Activated naive CD8-positive, alpha-beta T cell treated with anti-CD3 and anti-CD28 coated beads, Interleukin-2, amount 50 U/mL, for 24 hours (primary cell): ENCODE results near the gene SF1.

Source experiments
- ATAC-seq: fragments of 150-1000 bp; cut with Tn5 transposase; one replicate; pipeline ENCODE4 v1.10.0; 2021
- DNase-seq: peaks from one replicate; pipeline ENCODE4 v3.0.0; 2021
- H3K27ac Mint-ChIP-seq: one replicate; pipeline ENCODE4 v1.8.0; 2021; ENCODE audit warnings: mild to moderate bottlenecking, mixed read lengths
- H3K27me3 Mint-ChIP-seq: one replicate; pipeline ENCODE4 v1.8.0; 2021; ENCODE audit warnings: mixed read lengths
- H3K36me3 Mint-ChIP-seq: one replicate; pipeline ENCODE4 v1.8.0; 2021; ENCODE audit warnings: low read depth, mixed read lengths
- H3K4me1 Mint-ChIP-seq: one replicate; pipeline ENCODE4 v1.8.0; 2021; ENCODE audit warnings: mixed read lengths
- H3K4me3 Mint-ChIP-seq: one replicate; pipeline ENCODE4 v1.8.0; 2021; ENCODE audit warnings: mild to moderate bottlenecking, moderate library complexity, mixed read lengths
- H3K9me3 Mint-ChIP-seq: one replicate; pipeline ENCODE4 v1.8.0; 2021; ENCODE audit warnings: mixed read lengths

The SF1 gene

DNA sequence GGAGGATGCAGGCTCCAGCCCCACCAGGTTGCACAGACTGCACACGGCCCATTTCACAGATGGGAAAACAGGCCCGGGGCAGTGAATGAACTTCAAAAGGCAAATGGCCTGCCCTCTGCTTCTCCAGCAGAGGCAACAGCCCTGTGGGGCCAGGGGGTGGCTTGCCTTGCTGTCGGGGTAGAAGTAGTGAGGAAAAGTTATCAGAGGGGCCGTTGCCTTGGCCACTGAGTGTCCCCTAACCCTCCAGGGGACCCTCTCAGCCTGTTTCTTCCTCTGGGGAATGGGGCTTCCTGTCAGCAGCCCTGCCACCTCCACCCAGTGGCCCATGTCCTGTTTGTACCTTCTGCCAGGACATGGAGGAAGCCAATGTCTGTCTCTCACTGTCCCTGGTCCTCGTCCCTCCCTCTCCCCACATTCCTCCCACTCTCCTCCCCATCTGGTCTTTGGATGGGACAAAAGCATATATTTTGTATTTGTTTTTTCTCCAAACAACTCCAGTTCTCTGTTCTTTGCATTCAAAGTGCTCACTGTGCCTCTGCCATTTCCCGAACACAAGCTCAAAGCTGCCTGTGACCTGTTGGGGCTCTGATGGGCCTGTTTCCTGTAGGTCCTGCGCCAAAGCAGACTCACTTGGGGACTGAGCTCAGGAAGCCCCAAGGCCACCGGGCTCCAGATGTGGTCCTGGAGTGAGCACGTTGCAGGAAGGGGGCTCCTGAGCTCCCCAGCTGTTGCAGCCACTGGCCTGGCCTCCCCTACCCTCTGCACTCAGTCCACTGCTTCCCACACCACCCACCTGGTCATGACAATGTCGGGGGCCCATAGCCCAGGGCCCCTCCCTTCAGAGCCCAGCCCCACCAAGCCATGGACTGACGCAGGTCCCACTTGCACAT is 15.2 kb upstream of the SF1 start:
- Mint-ChIP-seq H3K4me3 (no peak overlapping the region), H3K4me1 (peaks cover 12% of the 10 kb centered on the region), H3K36me3 (peaks cover 1% of the 10 kb centered on the region), H3K9me3 (no peaks in the 10 kb centered on the region), H3K27me3 (no peaks in the 10 kb centered on the region), H3K27ac (peak overlapping the region; percentile 56)
- no peak for DNase-seq
- ATAC-seq = no peak

DNA sequence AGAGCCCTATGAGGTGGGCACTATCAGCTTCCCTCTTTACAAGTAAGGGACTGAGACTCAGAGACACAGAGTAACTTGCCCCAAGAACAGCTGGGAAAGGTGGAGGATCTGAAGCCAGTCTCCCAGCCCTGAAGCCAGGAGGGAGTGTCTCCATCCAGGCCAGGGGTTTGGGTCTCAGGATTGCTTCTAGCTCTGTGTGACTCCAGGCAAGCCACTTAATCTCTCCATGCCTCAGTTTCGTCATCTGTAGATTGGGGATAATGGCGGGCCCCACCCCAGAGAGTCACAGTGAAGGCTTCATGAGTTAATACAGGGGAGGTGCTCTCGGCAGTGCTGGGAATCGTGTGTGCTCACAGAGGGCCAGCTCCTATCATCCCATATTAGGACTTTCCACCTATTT is 14.1 kb upstream of the SF1 start:
- H3K27me3 Mint-ChIP-seq = no peaks in the 10 kb centered on the region
- peaks cover 13% of the 10 kb centered on the region for H3K4me1 Mint-ChIP-seq
- H3K27ac Mint-ChIP-seq = no peak overlapping the region
- peaks cover 1% of the 10 kb centered on the region for H3K36me3 Mint-ChIP-seq
- no peaks in the 10 kb centered on the region for H3K9me3 Mint-ChIP-seq
- DNase-seq (no peak), ATAC-seq (no peak)
- H3K4me3 Mint-ChIP-seq = no peak overlapping the region

DNA sequence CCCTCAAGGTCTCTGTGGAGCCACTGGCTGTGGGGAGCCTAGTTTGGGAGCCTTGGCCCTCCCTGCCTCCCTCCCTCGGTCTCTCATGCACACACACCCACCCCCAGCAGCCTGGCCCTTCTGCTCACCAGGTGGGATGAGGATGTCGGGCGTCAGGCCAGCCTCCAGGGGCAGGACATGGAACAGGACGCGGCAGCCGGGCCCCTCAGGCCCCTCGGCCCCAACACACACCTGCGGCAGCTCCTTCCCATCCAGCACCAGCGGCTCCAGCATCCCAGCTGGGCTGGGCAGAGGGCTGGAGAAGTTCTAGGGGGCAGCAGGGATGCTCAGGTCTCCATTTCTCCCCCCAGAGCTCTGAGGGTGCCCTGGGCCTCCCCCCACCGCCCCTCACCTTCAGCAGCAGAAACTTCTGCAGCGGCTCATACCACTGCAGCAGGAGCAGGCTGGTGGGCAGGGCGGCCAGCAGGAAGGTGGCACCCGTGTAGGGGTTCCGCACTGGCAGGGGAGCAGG is 13.5 kb upstream of the SF1 start:
- ATAC-seq (no peak), DNase-seq (no peak)
- peaks cover 1% of the 10 kb centered on the region for H3K36me3 Mint-ChIP-seq
- no peaks in the 10 kb centered on the region for H3K27me3 Mint-ChIP-seq
- H3K9me3 Mint-ChIP-seq = no peaks in the 10 kb centered on the region
- H3K27ac Mint-ChIP-seq = no peak overlapping the region
- peaks cover 13% of the 10 kb centered on the region for H3K4me1 Mint-ChIP-seq
- H3K4me3 Mint-ChIP-seq = no peak overlapping the region

DNA sequence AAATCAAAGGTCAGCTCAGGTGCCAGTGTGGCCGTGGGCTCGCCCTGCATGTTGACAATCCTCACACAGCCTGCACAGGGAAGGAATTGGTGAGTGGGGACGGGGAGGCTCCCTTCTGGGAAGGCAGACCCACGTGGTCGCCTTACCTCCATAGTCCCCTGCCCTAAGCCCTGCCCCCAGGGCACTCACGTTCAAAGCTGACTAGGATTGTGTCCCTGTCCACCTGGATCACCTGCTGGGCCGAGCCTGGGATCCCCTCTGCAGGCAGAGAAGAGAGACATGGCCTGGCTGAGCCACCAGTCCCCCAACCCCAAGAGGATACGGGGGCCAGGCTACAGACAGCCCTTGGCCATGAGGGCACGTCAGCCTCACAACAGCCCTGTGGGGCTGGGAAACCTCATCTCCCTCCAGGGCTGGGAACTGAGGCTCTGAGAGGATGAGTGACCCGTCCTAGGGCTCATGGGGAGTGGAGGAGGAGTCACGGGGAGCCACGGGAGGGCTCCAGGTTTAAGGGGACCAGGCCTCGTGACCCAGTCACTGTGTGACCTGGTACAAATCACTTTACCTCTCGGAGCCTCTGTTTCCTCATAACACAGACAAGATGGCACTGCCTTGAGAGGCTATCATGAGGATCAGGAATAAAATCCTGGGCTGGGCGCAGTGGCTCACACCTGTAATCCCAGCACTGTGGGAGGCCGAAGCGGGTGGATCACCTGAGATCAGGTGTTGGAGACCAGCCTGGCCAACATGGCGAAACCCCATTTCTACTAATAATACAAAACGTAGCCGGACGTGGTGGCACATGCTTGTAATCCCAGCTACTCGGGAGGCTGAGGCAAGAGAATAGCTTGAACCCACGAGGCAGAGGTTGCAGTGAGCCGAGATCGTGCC is 12.1 kb upstream of the SF1 start:
- peaks cover 11% of the 10 kb centered on the region for H3K4me1 Mint-ChIP-seq
- no peak overlapping the region for H3K4me3 Mint-ChIP-seq
- H3K9me3 Mint-ChIP-seq = no peaks in the 10 kb centered on the region
- ATAC-seq (no peak), DNase-seq (no peak)
- no peak overlapping the region for H3K27ac Mint-ChIP-seq
- H3K36me3 Mint-ChIP-seq = no peaks in the 10 kb centered on the region
- no peaks in the 10 kb centered on the region for H3K27me3 Mint-ChIP-seq

DNA sequence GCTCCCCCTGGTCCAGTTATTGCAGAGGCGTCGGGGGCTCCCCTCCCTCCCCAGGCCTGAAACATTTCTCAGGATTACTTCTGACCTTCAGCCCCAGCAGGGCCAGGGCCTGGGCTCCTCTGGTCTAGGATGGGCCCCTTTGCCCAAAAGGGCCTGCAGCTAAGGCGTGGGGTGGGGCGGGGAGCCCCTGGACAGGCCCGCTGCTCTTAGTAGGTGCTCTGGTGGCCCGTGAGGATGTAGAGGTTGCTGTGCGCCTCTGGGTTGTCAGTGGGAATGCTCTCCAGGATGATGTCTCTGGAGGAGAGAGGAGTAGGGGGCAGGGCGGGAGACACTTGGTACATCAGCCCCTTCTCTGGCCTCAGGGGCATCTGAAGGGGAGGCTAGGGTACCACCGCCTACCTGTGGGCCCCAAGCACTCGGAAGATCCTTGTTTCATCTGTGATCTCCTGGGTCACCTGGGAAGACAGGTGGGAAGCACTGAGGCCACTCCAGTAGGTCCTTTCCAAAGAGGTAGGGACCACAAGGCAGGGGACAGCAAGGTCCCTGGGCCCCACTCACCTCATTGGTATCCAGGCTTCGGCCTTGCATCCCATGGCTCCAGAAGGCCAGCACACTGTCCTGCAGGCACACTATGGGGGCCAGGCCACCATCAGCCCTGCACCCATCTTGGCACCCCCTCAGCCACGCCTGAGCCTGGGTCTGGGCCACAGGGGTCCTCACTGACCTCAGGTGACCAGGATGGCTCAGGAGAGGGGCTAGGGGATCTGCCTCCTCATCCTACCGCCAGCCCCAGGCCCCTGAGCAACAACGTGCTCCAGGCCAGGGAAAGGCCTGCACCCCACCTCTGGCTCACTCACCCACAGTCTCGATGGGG is 11.2 kb upstream of the SF1 start:
- H3K36me3 Mint-ChIP-seq = peaks cover 2% of the 10 kb centered on the region
- no peaks in the 10 kb centered on the region for H3K27me3 Mint-ChIP-seq
- no peak overlapping the region for H3K27ac Mint-ChIP-seq
- no peak for ATAC-seq
- H3K9me3 Mint-ChIP-seq = no peaks in the 10 kb centered on the region
- H3K4me1 Mint-ChIP-seq = peaks cover 9% of the 10 kb centered on the region
- H3K4me3 Mint-ChIP-seq = no peak overlapping the region
- no peak for DNase-seq

DNA sequence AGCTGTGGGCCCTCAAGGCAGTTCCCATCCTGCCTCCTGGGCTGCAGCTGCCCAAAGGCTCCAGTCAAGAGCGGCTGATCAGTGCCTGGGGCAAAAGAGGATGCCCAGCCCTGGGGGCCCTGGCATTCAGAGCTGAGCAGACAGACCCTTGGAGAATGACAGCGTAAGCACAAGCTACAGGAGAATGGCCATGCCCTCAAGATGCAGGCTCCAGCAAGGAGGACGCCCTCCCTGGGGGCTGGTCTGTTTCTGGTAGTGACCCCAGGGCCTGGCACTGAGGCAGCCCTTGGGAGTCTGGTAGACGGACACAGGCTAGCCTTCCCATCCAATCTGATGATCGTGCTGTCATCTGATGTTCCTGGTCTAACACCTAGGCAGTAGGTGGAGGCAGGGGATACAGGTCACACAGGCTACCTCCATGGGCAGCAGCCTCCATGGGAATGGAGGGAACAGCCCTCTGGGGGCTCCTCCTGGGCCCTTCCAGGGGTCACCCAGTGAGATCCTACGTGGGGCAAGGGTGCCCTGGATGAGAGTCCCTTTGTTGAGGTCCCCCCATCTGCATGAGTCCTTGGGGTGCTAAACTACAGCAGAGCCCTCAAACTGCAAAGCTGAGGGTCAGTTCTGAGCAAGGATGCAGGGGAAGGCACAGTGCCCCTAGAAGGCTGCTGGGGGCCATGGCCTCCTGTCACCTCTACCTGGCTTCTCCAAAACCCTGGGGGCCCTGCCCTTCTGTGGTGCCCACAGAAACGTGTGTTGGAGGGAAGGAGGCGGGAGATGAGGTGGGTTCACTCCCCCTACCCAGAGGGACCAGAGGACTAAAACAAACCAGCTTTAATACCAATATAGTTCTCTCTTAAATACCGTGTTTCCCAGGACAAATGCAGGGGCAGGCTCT is 10.2 kb upstream of the SF1 start:
- Mint-ChIP-seq H3K36me3 (peaks cover 2% of the 10 kb centered on the region), H3K4me1 (peaks cover 4% of the 10 kb centered on the region), H3K27ac (no peak overlapping the region), H3K4me3 (no peak overlapping the region), H3K27me3 (no peaks in the 10 kb centered on the region), H3K9me3 (no peaks in the 10 kb centered on the region)
- ATAC-seq = no peak
- no peak for DNase-seq

DNA sequence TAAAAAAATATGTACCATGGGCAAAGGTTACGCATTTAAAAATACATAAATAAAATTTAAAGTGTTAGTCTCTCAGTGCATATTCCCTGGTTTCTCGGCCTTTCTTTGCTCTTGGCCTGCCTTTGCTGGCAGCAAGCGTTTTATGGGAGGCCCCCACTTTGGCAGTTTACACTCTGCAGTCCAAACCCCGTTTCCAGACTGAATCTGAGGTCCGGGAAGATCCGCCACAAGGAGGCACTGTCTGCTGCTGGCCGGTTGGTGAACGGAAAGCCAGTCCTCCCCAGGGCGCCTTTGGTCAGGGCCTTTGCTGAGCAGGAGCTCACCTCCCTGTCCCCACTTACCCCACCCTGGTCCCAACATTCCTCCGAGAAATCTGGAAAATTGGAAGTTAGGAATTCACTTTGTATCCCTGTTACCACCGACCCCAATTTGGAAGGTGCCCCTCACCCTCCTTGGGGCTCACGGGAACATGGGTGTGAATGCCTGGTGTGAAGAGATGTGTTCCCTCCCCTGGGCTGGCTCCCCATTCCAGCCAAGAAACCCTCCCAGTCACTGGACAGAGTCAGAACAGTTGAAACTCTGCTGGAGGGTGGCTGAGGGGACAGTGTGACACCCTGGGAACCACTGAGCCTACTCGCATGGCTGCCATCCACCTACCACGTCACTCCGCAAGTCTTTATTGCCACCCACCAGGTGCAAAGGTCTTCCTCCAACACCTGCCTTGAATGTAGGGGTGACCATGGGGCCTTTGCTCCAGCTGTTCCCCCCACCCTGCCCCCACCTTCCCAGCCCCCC is 9.4 kb upstream of the SF1 start:
- Mint-ChIP-seq H3K4me3 (no peak overlapping the region), H3K9me3 (no peaks in the 10 kb centered on the region), H3K27ac (peak overlapping the region; percentile 59), H3K36me3 (peaks cover 2% of the 10 kb centered on the region), H3K4me1 (peaks cover 4% of the 10 kb centered on the region), H3K27me3 (no peaks in the 10 kb centered on the region)
- DNase-seq (peak; percentile 70), ATAC-seq (peak; percentile 51)

DNA sequence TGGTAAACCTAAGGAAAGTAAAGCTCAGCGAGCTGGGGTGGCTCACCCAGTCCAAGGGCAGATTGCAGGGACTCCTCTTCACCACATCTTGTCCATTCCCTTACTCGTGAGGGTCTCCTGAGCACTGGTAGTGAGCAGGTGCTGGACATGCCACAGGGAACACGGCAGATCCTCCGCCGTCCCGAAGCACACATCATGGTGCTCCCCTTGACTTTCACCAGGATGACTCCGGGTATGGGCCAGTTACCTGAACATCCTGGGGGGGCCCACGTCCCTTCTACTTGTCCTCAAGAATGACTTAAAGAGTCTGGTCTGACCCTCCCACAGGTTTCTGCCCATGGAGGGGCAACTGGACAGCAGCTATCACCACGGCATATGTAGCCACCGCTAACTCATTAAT is 8.0 kb upstream of the SF1 start:
- ATAC-seq (no peak), DNase-seq (no peak)
- no peak overlapping the region for H3K27ac Mint-ChIP-seq

DNA sequence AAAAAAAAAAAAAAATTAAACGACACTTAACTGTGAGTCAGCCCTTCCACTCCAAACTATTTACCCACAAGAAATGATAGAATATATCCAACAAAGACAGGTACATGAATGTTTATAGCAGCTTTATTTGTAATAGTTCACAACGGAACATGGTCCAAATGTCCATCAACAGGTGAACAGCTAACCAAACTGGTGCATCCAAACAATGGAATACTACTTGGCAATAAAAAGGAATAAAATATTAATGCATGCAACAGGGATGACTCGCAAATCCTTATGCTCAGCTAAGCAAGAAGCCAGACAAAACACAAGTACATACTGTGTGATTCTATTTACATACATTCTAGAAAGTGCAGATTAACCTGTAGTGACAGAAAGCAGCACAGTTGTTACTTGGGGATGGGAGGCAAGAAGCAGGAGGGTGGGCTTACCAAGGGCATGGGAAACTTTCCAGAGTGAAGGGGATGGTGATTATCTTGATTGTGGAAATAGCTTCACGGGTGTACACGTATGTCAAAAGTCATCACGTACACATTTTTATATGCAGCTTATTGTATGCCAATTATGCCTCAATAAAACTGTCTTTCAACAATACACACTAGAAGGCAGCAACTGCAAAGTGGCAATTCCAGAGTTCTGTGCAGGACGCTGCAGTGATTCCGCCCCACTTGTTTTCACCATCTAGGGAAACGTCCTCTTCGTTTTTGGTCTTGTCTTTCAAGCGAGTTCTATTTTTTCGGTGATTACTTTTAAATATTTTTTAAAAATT is 6.7 kb upstream of the SF1 start:
- H3K9me3 Mint-ChIP-seq = no peaks in the 10 kb centered on the region
- no peak for ATAC-seq
- no peak overlapping the region for H3K27ac Mint-ChIP-seq
- H3K4me1 Mint-ChIP-seq = peaks cover 11% of the 10 kb centered on the region
- DNase-seq = no peak
- H3K36me3 Mint-ChIP-seq = peaks cover 2% of the 10 kb centered on the region
- H3K4me3 Mint-ChIP-seq = no peak overlapping the region
- no peaks in the 10 kb centered on the region for H3K27me3 Mint-ChIP-seq

More for the DNA sequence above, 8.0 kb upstream of the SF1 start:
- Mint-ChIP-seq H3K4me1 (peaks cover 4% of the 10 kb centered on the region), H3K36me3 (peaks cover 2% of the 10 kb centered on the region), H3K4me3 (no peak overlapping the region), H3K27me3 (no peaks in the 10 kb centered on the region), H3K9me3 (no peaks in the 10 kb centered on the region)

DNA sequence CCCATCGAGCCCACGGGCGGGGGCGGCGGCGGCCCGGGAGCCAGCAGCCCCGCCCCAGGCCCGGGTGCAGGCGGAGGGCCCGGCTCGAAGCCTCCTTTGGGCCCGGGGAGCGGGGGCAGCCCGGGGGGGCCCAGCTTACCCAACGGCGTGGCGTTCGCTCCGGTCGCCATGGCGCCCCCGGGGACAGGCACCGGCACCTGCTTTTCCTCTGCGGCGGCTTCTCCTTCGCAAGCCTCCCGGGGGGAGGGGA is 194 bp downstream of the SF1 start:
- ATAC-seq = no peak

DNA sequence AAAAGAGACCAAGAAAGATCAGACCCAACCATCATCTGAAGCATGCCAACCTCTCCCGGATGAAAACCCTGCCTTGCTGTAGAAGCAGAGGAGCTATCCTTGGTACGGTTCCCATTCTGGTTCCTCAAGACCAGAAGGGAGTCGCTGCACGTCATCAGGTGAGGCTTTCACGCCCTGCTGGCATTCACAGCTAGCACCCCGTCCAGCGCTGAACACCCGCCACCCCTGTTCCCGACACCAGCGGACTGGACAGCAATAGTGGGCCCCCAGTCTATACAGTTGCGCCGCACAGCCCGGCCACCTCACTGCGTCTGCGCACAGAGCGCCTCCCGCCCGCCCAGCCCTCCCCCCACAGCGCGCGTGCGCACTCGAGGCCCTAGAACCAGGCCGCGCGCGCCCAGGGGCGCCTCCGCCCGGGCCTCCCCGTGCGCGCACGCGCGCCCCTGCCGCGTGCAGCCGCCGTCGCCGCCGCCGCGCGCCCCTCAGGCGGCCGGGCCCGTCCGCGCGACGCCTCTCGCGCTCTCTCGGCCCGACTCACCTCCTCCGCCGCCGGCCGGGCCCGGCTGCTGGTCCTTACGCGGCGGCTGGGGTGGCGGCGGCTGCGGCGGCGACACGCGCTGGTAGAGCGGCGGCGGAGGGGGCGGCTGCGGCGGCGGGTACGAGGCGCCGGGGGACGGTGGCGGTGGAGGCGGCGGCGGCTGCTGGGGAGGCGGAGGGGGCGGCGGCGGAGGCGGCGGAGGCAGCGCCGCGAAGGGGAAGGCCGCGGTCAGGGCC is 706 bp downstream of the SF1 start:
- Mint-ChIP-seq H3K27me3 (peaks cover 3% of the 10 kb centered on the region), H3K4me1 (peaks cover 70% of the 10 kb centered on the region), H3K27ac (peak overlapping the region; percentile 92), H3K36me3 (peaks cover 53% of the 10 kb centered on the region), H3K4me3 (peak overlapping the region; percentile 92), H3K9me3 (no peaks in the 10 kb centered on the region)
- peak; percentile 87 for DNase-seq
- peak; percentile 3 for ATAC-seq

More for the DNA sequence above, 194 bp downstream of the SF1 start:
- peaks cover 65% of the 10 kb centered on the region for H3K4me1 Mint-ChIP-seq
- no peak for DNase-seq
- peaks cover 48% of the 10 kb centered on the region for H3K36me3 Mint-ChIP-seq
- H3K9me3 Mint-ChIP-seq = no peaks in the 10 kb centered on the region
- H3K27ac Mint-ChIP-seq = no peak overlapping the region
- H3K4me3 Mint-ChIP-seq = peak overlapping the region; percentile 85
- H3K27me3 Mint-ChIP-seq = peaks cover 3% of the 10 kb centered on the region

DNA sequence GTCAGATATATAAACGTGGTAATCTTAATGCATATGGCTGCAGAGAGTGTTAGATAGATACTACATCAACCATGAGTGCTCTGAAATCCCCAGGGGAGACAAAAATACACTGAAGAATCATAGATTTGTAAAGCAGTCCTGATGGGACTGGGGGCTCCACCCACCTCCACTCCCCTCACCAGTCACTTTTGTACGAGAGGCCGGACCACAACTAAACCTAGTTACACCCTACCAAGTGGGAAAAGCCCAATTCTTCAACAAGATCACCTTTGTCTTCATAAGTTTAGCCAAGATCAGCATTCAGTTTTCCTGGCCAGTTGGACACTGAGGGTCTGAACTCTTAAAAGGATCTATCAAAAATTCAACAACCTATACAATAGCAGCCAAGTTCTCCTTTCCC is 1.5 kb downstream of the SF1 start:
- peak overlapping the region; percentile 92 for H3K4me3 Mint-ChIP-seq

More for the DNA sequence above, 1.5 kb downstream of the SF1 start:
- ATAC-seq (no peak), DNase-seq (no peak)
- no peaks in the 10 kb centered on the region for H3K9me3 Mint-ChIP-seq
- peaks cover 77% of the 10 kb centered on the region for H3K4me1 Mint-ChIP-seq
- H3K36me3 Mint-ChIP-seq = peaks cover 60% of the 10 kb centered on the region
- peaks cover 3% of the 10 kb centered on the region for H3K27me3 Mint-ChIP-seq
- H3K27ac Mint-ChIP-seq = peak overlapping the region; percentile 92
